ENCODE measurements around the gene CFAP92. TPM values are rescaled to one million over a fixed set of nuclear protein-coding genes. Genes with fewer than 3 reads are reported as not detected.

Gene CFAP92
- total RNA-seq, 1 experiment from 2014 or later: 0.92 TPM

DNA sequence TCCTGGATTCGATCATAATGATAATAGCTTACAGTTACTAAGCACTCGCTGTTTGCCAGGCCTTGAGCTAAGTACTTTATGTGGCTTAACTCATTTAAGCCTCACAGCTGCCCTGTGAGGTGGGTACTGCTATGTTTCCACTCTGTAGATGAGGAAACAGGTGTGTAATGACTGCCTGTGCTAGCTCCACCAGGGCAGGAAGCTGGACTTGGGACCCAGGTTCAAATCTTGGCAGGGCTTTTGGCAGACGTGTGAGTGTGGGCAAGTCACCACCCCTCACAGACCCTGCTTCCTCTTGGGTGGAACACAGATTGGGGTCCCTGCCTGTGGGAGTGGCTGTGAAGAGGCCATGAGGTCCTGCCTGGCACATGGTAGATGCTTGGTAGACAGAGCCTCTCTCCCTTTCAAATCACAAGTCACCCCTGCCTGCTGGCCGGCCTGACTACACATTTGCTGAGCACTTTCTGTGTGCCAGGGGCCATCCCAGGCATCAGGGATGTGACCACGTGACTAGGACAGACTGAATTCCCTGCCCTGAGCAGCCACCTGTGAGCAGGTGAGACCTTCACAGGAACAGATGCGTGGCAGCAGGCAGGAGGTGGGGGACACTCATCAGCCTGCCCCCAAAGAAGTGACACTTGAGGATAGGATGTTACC, 10.9 kb upstream of the CFAP92 start:
- Histone ChIP-seq H2BK5ac (ENCODE audit: insufficient read length, low read length) (no peak overlapping the region), H3T11ph (ENCODE audit: low read length) (no peak overlapping the region), H3K56ac (ENCODE audit: insufficient read length, low read depth, low read length) (no peak overlapping the region), H3K27me3 (ENCODE audit: insufficient read depth, low read length) (peaks cover 47% of the 10 kb centered on the region), H4K91ac (ENCODE audit: insufficient read length, low read depth, low read length) (no peak overlapping the region), H2BK20ac (ENCODE audit: low read depth, low read length, poor library complexity, severe bottlenecking) (no peak overlapping the region), H3K27ac (ENCODE audit: insufficient read length, low read depth, low read length) (no peak overlapping the region), H3K23me2 (ENCODE audit: insufficient read length, low read depth, low read length, poor library complexity, severe bottlenecking) (peaks cover 7% of the 10 kb centered on the region), H4K5ac (ENCODE audit: insufficient read length, low read depth, low read length) (no peak overlapping the region), H3K18ac (ENCODE audit: insufficient read length, low read depth, low read length) (no peak overlapping the region), H2AK5ac (ENCODE audit: insufficient read length, low read length) (no peak overlapping the region), H3K9ac (ENCODE audit: extremely low read depth, insufficient read length, low read length) (no peak overlapping the region), H2AFZ (ENCODE audit: low read length) (no peak overlapping the region), H3K4me1 (ENCODE audit: insufficient read depth, low read length) (peaks cover 2% of the 10 kb centered on the region; the same call in 1 of the 2 replicates), H3K4me2 (ENCODE audit: insufficient read depth, insufficient read length, low read length) (no peak overlapping the region), H3K79me2 (ENCODE audit: insufficient read depth, low read length) (no peaks in the 10 kb centered on the region), H2BK12ac (ENCODE audit: insufficient read length, low read depth, low read length) (no peak overlapping the region), H4K20me1 (ENCODE audit: control insufficient read depth, insufficient read depth, insufficient read length) (no peaks in the 10 kb centered on the region), H2BK120ac (ENCODE audit: low read depth, low read length, poor library complexity, severe bottlenecking) (no peak overlapping the region), H4K8ac (replicated peaks; ENCODE audit: insufficient read length, low read depth, low read length) (no peak overlapping the region), H3K4ac (ENCODE audit: low read depth, low read length) (no peak overlapping the region), H3K79me1 (ENCODE audit: insufficient read depth, low read depth, low read length, poor library complexity, severe bottlenecking) (no peaks in the 10 kb centered on the region), H3K9me3 (ENCODE audit: control insufficient read depth, low read depth, low read length) (no peaks in the 10 kb centered on the region), H3K14ac (ENCODE audit: insufficient read depth, low read length) (no peak overlapping the region), H2BK15ac (ENCODE audit: low read depth, low read length) (no peak overlapping the region), H3K23ac (ENCODE audit: insufficient read length, low read depth, low read length) (no peak overlapping the region)
- H3K36me3 Mint-ChIP-seq (ENCODE audit: insufficient read depth in 1 of 3, low read depth in 3 of 3): no peaks in the 10 kb centered on the region; a peak in 2 of 7 replicates
- no peak overlapping the region for H3K27ac Mint-ChIP-seq
- no peak for DNase-seq
- TF ChIP-seq, protein P1, sequence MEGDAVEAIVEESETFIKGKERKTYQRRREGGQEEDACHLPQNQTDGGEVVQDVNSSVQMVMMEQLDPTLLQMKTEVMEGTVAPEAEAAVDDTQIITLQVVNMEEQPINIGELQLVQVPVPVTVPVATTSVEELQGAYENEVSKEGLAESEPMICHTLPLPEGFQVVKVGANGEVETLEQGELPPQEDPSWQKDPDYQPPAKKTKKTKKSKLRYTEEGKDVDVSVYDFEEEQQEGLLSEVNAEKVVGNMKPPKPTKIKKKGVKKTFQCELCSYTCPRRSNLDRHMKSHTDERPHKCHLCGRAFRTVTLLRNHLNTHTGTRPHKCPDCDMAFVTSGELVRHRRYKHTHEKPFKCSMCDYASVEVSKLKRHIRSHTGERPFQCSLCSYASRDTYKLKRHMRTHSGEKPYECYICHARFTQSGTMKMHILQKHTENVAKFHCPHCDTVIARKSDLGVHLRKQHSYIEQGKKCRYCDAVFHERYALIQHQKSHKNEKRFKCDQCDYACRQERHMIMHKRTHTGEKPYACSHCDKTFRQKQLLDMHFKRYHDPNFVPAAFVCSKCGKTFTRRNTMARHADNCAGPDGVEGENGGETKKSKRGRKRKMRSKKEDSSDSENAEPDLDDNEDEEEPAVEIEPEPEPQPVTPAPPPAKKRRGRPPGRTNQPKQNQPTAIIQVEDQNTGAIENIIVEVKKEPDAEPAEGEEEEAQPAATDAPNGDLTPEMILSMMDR (conservative IDR thresholded peaks at IDR 0.05): no peak
- no CpG with 5 or more reads among the region's 6 CpGs for WGBS (ENCODE audit: extremely low coverage, insufficient read length, low lambda C conversion rate)
- H3K27me3 Mint-ChIP-seq (ENCODE audit: low read depth): peaks cover 90% of the 10 kb centered on the region
- peaks cover 0 to 6% of the 10 kb centered on the region in 2 experiments; a peak in 4 of 5 replicates for H3K9me3 Mint-ChIP-seq
- H3K4me3 Mint-ChIP-seq: no peak overlapping the region
- H3K4me1 Mint-ChIP-seq: peaks cover 8 to 21% of the 10 kb centered on the region in 2 experiments
